NB4 (cell line): ENCODE data around the gene RBBP6.
A peak's percentile ranks its signal among the peaks of the same experiment; 100 is the strongest.
"Not testable (repeated sequence)": the region's sequence is repeated elsewhere in the genome, so short reads cannot be mapped to it uniquely, and the experiment has no call there.

Experiments used
- DNase-seq: peaks from one replicate; pipeline ENCODE4 v3.0.0; 2010; ENCODE audit warnings: low read depth
- H3K4me3 ChIP-seq: one replicate; pipeline ENCODE4 v1.5.1; 2011; ENCODE audit warnings: mild to moderate bottlenecking, low read depth, low read length, moderate library complexity
- CTCF ChIP-seq: IDR thresholded peaks from one replicate; pipeline ENCODE4 v1.5.1; 2012; ENCODE audit warnings: low read depth, low read length
- MAX ChIP-seq: IDR thresholded peaks from 2 replicates; pipeline ENCODE4 v1.6.1; 2011; ENCODE audit warnings: low read depth, low read length
- MYC ChIP-seq: IDR thresholded peaks from 2 replicates; pipeline ENCODE4 v1.6.1; 2011; ENCODE audit warnings: low read depth, low read length
- POLR2A ChIP-seq: IDR thresholded peaks from 2 replicates; pipeline ENCODE4 v1.6.1; 2011; ENCODE audit warnings: mild to moderate bottlenecking; ENCODE audit not compliant: insufficient read length; ENCODE audit errors: extremely low read depth

Gene RBBP6

GRCh38 chr16:24562811-24563210 lies 23.4 kb downstream of the RBBP6 start:
- TF ChIP-seq POLR2A (no peak), CTCF (no peak), MYC (no peak), MAX (no peak)
- DNase-seq = no peak
- no peak overlapping the region for H3K4me3 ChIP-seq

GRCh38 chr16:24568392-24568791 lies 29.0 kb downstream of the RBBP6 start:
- no peak for TF ChIP-seq MYC
- no peak for TF ChIP-seq CTCF
- no peak for TF ChIP-seq POLR2A
- TF ChIP-seq MAX = no peak
- peak; percentile 6 for DNase-seq

GRCh38 chr16:24571096-24571495 lies 31.7 kb downstream of the RBBP6 start:
- DNase-seq = no peak
- TF ChIP-seq MAX = no peak
- TF ChIP-seq CTCF = no peak
- no peak for TF ChIP-seq MYC
- no peak for TF ChIP-seq POLR2A
- H3K4me3 ChIP-seq = no peak overlapping the region

More at GRCh38 chr16:24568392-24568791, 29.0 kb downstream of the RBBP6 start:
- no peak overlapping the region for H3K4me3 ChIP-seq

GRCh38 chr16:24572069-24572468 lies 32.7 kb downstream of the RBBP6 start:
- no peak for DNase-seq
- TF ChIP-seq CTCF (no peak), MAX (no peak), MYC (no peak), POLR2A (no peak)
- H3K4me3 ChIP-seq = no peak overlapping the region

GRCh38 chr16:24573141-24573540 lies 33.8 kb downstream of the RBBP6 start:
- TF ChIP-seq CTCF (no peak), MYC (no peak)
- H3K4me3 ChIP-seq = no peak overlapping the region

GRCh38 chr16:24574515-24575485 lies 35.4 kb downstream of the RBBP6 start:
- not testable (repeated sequence) for H3K4me3 ChIP-seq, DNase-seq

More at GRCh38 chr16:24573141-24573540, 33.8 kb downstream of the RBBP6 start:
- DNase-seq = no peak

GRCh38 chr16:24575791-24576190 lies 36.4 kb downstream of the RBBP6 start:
- not testable (repeated sequence) for DNase-seq, H3K4me3 ChIP-seq
